GM21526 (cell line): ENCODE data around the gene EVI5L.

ENCODE experiments used
- ATAC-seq: cut with Tn5 transposase; IDR thresholded peaks from one replicate; pipeline ENCODE4 v1.9.1; 2021; ENCODE audit warnings: moderate library complexity; ENCODE audit not compliant: unreplicated experiment, low FRiP score

Gene EVI5L

DNA sequence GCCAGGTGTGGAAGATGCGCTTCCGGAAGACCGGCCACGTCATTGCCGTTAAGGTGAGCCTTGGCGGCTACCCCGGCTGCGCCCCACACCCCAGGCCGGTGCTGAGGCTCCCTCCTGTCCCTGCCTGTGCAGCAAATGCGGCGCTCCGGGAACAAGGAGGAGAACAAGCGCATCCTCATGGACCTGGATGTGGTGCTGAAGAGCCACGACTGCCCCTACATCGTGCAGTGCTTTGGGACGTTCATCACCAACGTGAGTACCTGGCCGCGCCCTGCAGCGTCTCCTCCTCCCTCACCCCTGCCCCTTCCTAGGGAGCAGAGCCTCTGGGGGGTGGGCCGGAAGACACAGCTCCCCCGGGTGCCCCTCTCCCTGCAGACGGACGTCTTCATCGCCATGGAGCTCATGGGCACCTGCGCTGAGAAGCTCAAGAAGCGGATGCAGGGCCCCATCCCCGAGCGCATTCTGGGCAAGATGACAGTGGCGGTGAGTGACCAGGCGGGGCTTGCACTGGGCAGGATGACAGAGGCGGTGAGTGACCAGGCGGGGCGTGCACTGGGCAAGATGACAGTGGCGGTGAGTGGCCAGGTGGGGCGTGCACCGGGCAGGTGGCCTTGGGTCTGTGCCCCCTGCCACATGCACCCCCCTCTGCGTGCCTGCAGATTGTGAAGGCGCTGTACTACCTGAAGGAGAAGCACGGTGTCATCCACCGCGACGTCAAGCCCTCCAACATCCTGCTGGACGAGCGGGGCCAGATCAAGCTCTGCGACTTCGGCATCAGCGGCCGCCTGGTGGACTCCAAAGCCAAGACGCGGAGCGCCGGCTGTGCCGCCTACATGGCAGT is 80.5 kb downstream of the EVI5L start:
- no peak for ATAC-seq

DNA sequence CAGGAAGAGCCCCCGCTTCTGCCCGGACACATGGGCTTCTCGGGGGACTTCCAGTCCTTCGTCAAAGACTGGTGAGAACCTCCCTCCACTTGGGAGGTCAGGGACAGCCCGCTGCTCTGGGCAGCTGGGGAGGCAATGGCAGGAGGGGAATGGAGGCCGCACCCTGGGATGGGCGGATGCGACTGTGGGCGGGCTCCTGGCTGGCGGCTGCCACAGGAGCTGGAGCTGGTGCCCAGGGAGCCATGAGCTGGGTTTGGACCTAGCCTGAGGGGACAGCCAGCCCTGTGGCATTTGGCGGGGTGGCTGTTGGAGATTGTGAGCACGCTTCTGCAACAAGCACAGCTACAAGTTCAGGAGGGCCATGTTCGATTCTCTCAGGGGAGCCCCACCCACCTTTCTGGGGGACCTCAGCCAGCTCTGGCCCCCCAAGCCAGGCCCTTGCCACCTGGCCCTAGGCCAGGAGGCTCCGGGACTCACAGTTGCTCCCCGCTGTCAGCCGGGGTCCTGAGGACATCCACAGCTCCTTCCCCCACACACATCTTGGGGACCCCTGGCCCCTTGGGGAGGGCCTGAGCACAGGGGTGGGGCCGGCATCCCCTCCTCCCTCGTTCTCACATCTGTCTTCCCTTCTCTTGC is 81.6 kb downstream of the EVI5L start:
- ATAC-seq, result no peak

DNA sequence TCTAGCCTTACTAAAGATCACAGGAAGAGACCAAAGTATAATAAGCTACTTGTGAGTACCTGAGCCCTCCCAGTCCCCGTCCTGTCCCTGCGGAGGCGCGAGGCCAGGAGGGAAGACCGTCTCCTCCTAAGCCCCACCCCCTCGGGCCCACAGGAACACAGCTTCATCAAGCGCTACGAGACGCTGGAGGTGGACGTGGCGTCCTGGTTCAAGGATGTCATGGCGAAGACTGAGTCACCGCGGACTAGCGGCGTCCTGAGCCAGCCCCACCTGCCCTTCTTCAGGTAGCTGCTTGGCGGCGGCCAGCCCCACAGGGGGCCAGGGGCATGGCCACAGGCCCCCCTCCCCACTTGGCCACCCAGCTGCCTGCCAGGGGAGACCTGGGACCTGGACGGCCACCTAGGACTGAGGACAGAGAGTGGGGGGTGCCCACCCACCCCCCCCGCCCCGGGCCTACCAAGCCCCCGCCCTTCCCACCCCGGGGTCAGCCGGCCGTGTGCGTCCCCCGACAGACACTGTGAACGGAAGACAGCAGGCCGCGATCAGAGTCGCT is 82.2 kb downstream of the EVI5L start:
- no peak for ATAC-seq

DNA sequence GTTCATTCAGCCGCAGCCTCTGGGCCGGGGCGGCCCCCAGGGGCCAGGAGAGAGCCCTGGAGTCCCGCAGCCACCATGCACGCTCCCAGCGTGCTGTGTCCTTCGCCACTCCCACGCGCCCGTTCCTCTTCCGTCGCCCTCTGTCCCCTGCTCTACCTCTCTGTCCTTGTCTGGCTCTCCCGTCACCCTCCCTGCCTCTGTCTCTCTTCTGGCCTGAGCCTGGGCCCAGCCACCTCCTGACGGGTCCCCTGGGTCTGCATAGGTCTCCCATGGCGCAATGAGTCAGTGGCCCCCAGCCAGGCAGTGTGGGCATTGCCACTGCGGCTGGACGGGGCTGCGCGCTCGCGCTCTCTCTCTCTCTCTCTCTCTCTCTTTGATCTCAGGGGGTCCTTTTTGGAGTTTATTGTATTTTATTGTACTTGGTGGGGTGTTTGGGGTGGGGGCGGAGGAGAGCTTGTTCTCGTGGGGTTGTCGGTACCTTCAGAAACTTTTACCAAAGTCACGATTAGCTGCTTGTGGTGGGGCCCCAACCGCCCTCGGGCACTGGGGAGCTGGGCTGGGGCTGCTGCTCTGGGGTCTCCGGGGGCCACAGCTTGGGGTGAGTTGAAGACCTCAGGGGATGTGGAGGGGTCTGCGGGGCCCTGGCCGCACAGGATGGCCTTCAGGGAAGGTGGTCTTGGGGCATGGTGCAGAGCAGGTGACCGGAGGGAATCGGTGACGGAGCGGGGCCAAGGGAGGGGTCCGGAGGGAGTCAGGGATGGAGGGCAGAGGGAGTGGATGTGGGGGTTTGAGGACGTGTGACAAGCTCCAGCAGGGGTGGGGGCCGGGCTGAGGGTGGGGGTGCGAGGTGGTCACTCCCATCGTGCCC is 82.9 kb downstream of the EVI5L start:
- ATAC-seq, result no peak

DNA sequence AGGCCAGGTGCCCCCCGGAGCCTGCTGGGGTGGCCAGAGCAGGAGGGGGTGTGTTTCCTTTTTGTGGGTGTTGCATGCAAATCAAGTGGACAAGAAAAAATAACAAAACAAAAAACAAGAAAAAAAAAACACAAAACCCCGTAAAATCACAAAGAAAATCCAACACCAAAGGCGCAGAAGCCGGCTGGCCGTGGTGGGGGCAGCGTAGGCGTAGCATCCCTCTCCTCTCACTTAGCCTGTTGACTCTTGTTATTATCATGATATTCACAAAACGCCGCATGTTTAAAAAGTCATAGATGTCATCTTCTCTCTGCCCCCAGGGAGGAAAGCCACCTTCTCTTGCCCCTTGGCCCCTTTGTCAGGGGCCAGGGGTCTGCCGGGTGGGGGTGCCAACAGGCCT is 83.6 kb downstream of the EVI5L start:
- no peak for ATAC-seq

DNA sequence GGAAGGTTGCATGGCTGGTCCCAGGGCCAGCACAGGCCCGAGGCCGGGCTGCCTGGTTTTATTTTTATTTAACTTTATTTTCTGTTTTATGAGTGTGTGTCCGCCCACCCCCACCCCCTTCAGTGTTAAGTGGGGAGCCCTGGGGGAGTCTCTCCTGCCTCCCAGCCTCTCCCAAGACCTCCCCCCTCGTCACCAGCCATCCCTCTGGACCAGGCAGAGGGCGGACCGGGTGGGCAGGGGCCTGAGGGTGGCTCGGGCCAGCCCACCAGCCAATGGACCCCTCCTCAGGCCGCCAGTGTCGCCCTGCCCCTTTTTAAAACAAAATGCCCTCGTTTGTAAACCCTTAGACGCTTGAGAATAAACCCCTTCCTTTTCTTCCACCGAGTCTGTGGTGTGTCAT is 84.1 kb downstream of the EVI5L start:
- no peak for ATAC-seq
